ENCODE measurements around the gene DNAJC30.
"Not testable (repeated sequence)": the region's sequence is repeated elsewhere in the genome, so short reads cannot be mapped to it uniquely, and the experiment has no call there.

The DNAJC30 gene

DNA sequence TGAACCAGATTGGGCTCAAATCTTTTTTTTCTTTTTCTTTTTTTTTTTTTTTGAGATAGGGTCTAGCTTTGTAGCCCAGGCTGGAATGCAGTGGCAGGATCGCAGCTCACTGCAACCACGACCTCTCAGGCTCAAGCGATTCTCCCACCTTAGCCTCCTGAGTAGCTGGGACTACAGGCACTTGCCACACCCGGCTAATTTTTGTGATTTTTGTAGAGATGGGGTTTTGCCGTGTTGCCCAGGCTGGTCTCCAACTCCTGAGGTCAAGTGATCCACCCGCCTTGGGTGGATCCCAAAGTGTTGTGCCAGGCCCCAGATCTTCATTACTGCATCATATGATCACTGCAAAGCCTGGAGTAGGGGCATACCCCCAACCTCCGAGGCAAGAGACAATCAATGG is 2.8 kb downstream of the DNAJC30 start:
- DNase-seq: no peak

DNA sequence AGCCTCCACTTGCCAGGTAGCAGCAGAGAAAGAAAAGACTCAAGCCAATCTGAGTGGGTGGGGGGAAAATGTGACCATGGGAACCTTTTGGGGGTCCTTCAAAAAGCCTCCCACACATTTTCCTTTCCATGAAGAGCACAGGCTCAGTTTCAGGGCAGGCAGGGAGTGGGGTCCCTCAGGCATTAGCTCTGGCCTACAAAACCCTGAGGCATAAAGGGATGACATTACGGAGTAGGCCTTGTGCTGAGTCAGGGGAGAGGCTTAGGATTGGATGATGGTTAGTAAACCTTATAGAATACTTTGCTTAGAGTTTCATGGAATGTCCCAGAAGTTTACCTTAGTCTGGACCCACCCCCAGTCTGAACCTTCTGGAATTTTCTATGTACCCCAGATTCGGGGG is 3.5 kb downstream of the DNAJC30 start:
- no peak for DNase-seq

DNA sequence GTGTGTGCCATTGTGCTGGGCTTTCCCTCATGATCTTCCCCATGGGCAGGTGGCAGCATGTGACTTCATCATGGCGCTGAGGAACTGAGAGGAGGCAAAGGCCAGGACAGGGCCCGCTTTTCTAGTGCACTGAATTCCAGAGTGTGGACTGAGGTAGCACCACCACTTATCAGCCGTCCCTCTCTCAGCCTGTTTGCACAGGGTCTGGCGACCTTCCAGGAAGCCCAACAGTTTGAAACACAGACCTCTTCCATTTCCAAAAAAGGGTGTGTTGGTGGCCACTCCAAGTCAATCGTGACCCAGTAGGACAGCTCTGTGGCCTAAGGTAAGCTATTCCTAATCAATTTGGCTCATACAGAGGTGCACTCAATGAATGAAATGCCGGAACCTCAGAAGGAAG is 4.4 kb downstream of the DNAJC30 start:
- DNase-seq: no peak

DNA sequence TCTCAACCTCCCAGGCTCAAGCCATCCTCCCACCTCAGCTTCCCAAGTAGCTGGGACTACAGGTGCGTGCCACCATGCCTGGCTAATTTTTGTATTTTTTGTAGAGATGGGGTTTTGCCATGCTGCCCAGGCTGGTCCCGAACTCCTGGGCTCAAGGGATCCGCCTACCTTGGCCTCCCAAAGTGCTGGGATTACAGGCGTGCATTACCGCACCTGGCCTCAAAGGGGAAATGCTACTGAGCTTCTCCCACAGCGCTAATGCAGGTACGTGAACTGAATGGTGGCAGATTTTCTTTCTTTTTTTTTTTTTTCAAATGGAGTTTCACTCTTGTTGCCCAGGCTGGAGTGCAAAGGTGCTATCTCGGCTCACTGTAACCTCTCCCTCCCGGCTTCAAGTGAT is 7.2 kb downstream of the DNAJC30 start:
- DNase-seq: not testable (repeated sequence)

DNA sequence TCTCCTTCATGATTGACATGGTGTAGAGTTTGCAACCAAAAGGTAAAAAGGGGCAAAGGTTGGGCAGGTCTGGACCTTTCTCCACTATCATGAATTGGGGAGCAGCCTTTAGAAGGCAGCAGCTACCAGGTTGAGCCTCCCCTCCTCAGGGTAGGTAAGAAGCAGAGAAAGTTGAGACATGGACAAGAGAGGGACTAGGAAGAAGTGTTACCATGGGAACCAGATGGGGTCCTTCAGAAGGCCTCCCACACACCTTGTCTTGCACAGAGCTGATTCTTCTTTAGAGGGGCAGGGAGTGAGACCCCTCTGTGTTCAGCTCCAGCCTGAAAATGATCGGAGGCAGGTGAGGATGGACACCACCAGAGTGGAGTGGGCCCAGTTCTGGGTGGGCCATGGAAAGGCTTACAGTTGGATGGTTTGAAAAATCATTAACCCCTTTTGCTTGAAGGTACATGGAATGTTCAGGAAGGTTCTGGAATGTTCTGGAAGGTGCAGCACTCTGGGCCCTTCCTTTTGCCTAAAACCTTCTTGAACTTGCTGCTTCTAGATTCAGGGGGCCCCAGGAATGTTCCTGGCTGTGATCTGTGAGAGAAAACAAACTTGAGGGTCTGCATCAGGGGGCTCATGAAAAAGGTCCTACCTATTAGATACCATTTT is 8.7 kb downstream of the DNAJC30 start:
- no peak for DNase-seq

DNA sequence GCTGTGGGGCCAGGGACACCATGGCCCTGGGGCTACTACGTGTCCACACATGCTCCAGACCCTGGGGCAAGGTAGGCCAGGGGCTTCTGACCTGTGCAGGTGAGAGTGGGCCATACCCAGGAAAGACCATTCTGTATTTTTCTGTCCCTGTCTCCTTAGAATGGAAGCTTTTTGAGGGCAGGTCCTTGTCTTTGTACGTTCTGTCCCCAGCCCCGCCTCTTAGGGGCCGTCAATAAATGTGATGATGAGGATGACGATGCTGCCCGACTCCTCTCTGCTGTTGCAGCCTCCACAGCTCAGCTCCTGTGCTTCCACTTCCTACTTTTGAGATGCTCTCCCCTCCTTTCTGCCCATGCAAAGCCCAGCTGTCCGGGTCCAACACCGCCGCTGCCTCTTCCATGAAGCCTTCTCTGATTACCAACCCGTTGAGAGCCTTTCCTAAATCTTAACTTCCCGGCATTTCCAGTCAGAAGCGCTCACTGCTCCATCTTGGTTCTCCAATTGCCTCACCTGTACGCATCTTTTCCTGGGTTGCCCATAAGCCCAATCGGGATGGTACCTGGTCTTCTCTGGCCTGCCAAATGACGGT is 11.3 kb downstream of the DNAJC30 start:
- no peak for DNase-seq

DNA sequence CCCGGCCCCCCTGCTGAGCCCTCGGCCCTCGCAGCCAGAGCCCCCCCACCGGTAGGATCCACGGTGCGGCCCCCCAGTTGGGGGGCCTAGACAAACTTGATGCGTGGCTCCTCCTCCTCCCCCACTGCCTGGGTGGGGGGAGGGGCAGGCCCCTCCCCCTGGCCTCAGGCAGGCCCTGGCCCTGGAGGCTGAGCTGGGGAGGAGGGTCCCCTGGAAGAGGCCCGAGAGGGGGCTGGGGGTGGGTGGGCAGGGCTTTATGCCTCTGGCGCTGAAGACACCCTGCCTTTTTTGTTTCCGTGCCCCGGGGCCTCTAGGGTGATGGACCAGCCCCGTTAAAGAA is 12.0 kb downstream of the DNAJC30 start:
- DNase-seq: no peak

DNA sequence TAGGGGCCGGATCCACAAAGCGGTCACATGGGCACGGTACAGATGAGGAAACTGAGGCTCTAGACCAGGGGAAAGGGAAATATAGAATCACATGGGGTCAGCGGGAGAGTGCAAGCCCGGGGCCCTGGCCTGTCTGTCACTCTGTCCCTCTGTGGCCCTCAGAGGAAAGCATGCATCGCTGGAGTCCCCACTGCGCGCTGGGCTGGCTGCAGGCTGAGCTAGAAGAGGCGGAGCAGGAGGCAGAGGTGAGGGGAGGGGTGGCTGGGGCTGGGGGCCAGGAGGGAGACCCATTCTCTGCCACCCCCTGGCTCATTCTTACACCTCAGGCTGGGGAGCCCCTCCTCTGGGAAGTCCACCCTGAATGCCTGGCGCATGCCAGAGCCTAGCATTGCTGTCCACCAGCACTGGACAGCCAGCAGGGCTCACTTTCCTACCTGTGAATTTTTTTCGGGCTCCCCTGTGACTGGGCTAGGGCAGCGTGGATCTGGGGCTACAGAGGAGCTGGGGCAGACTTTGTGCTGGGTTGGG is 13.3 kb downstream of the DNAJC30 start:
- no peak for DNase-seq

DNA sequence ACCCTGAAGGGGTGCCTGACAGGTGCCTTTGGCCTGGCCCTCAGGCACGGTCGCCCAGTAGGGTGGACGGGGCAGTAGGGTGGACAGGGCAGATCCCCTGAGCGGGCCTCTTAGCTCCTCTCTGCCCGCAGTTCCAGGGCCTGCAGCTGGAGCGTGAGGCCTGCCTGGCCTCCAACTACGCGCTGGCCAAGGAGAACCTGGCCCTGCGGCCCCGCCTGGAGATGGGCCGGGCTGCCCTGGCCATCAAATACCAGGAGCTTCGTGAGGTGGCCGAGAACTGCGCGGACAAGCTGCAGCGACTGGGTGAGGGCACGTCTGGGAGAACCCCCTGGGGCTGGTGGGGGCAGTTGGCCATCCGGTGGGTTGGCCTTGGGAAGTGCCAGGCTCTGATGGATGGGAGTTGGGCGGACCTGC is 14.0 kb downstream of the DNAJC30 start:
- DNase-seq: no peak

DNA sequence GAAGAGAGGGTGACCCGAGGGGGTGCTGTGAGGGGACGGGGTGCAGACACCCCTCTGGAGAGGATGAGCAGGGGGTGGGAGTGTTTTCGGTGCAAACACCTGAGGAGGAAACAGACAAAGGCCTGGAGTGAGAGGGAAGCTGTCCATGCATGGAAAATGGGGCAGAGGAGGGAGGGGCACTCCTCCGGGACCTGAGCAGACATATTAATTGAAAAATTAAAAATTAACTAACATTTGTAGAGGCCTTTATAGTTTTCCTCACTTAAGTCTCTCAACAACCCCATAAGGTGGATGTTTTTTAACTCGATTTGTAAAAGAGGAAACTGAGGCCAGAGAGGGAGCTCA is 14.4 kb downstream of the DNAJC30 start:
- DNase-seq: no peak

DNA sequence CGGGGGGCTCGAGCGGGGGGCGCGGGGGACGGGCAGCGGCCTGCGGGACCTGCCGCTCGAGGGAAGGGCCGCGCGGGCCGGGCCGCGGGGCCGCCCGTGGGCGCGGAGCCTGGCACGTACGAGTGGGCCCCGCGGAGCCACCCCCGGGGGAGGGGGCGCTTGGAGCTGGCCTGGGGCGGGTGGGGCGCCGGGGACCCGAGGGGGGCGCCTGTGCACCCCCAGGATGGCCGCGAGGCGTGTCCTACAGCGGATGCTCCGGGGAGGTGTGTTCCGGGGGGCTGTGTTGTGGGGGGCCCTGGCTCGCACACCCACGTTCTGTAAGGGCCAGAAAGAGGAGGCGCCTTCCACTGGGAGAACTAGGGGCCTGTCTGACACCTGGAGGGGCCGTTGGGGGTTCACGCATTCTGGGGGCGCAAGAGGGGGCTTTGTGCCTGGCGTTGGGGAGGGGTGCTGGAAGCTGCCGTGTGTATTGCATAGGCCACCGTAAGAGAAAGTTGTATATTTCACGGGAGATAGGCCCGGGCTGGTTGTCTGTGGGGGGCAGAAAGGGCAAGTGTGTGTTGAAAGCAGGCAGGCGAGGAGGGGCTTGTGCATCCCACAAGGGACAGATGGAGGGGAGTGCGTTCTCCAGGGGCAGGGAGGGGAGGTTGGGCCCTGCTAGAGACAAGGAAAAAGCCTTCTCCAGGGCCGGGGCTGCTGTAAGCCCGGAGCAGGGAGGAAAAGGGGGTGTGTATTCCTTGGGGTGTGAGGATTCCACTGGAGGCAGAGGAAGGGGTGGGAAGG is 15.0 kb downstream of the DNAJC30 start:
- DNase-seq: no peak

DNA sequence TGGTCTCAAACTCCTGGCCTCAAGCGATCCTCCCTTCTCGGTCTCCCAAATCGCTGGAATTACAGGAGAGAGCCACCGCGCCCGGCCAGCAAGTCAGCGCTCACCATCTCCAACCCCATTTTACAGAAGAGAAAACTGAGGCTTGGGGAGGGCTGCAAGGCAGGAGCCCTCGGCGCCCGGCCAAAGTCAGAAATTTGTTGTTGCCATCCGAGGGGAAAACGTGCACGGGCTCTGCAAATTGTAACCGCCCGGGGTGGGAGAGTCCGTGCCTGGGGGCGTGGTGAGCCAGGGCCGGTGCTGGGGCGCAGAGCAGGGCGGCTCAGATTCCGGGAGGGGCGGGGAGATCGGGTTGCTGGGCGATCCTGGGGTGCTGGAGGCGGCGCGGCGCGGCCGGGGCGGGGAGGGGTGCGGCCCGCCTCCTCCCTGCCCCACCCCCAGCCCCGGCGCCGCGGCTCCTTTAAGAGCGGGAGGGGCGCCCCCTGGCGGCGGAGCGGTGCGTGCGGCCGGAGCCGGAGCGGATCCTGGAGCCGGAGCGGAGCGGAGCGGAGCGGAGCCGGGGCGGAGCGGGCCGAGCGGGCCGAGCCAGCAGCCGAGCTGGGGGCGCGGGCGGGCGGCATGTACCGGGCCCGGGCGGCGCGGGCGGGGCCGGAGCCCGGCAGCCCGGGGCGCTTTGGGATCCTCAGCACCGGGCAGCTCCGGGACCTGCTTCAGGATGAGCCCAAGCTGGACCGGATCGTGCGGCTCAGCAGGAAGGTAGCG is 15.7 kb downstream of the DNAJC30 start, which contains the start of gene VPS37D:
Gene VPS37D, plus strand, starts transcription at position 488 of the 759 bp plus-strand sequence. Its CDS starts 128 bp downstream, at position 616.
- DNase-seq: peak; percentile 95

DNA sequence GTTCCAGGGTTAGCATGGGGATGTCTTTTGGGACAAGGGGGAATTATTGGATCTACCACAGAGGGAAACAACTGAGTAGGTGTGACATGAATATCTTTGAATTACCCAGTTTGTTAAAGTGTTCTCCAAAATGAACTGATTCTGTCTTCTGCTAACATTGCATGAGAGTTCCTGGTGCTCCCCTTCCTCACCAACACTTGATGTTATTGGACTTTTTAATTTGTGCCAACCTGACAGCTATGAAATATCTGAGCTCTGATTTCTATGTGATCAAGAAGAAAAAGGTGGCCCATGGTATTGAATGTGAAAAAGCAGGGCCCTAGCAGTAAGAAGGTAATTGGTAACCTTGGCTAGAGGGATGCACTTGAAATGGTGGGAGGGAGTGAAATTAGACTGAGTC is 20.2 kb downstream of the DNAJC30 start:
- no peak for DNase-seq

DNA sequence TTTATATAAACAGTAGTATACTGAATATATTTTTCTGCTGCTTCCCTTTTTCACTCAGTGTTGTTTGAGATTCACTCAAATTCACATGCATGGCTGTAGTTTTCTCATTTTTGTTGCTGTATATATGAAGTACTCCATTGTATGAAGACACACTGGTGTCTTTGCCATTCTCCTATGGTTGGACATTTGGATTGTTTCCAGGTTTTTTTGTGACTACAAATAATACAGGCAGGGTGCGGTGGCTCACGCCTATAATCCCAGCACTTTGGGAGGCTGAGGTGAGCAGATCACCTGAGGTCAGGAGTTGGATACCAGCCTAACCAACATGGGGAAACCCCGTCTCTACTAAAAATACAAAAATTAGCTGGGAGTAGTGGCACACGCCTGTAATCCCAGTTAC is 22.7 kb downstream of the DNAJC30 start:
- DNase-seq: not testable (repeated sequence)

DNA sequence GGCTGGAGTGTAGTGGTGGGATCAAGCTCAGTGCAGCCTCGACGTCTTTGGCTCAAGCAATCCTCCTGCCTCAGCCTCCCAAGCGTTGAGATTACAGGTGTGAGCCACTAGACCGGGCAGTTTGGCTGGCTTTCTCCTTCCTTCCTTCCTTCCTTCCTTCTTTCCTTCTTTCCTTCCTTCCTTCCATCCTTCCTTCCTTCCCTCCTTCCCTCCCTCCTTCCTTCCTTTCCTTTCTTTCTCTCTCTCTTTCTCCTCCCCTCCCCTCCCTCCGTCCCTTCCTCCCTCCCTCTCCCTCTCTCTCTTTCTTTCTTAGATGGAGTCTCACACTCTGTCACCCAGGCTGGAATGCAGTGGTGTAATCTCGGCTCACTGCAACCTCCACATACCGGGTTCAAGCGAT is 23.3 kb downstream of the DNAJC30 start:
- no peak for DNase-seq

DNA sequence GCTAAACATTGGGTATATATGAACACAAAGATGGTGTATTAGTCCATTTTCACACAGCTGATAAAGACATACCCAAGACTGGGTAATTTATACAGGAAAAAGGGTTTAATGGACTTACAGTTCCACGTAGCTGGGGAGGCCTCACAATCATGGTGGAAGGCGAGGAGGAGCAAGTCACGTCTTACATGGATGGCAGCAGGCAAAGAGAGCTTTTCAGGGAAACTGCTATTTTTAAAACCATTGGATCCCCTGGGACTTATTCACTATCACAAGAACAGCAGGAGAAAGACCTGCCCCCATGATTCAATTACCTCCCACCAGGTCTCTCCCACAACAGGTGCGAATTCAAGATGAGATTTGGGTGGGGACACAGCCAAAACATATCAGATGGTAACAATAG is 27.9 kb downstream of the DNAJC30 start:
- not testable (repeated sequence) for DNase-seq

DNA sequence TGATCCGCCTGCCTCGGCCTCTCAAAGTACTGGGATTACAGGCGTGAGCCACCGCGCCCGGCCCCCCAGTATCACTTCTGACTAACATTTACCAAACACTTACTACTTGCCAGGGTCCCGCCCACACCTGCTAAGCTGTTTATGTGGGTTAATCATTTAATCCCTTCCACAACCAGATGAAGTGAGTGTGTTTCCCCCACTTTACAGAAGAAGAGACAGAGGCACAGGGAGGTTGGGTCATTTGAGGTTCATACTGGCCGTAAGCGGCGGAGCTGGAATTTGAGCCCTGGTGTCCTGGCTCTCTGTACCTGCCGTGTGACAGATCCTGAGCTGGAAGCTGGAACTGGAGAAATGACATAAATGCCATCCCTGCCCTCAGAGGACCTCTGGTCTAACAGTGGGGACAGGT is 30.7 kb downstream of the DNAJC30 start:
- no peak for DNase-seq

DNA sequence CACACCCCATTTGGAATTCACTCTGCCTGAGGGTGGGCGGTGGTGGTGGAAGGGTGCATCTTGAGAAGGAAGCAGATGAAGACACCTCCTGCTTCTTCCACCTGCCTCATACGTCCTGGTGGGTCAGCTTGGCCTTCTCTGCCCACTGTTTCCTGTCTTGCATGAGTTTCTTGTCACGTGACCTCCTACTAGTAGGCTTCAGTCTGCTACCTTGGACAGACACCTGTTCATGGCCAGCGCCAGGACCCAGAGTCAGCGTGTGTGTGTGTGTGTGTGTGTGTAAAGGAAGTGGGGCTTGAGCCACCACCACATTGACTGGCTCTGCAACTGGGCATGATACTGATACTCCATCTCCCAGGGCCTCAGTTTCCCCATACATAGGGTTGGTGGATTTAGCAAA is 32.7 kb downstream of the DNAJC30 start:
- DNase-seq: no peak

DNA sequence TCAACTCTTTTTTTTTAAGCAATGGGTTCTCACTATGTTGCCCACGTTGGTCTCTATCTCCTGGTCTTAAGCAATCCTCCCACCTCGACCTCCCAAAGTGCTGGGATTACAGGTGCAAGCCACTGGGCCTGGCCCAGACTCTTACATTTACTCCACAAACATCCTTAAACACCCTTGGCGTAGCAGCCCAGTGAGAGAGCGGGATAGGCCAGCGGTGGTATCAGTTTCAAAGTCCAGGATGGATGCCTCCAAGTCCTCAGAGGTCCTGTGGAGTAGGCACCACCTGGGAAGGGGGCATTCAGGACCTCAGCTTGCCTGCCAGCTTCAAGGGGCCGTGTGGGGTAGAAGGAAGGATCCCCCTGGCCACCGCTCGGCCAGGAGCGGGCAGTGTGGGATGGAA is 33.7 kb downstream of the DNAJC30 start:
- DNase-seq: no peak

DNA sequence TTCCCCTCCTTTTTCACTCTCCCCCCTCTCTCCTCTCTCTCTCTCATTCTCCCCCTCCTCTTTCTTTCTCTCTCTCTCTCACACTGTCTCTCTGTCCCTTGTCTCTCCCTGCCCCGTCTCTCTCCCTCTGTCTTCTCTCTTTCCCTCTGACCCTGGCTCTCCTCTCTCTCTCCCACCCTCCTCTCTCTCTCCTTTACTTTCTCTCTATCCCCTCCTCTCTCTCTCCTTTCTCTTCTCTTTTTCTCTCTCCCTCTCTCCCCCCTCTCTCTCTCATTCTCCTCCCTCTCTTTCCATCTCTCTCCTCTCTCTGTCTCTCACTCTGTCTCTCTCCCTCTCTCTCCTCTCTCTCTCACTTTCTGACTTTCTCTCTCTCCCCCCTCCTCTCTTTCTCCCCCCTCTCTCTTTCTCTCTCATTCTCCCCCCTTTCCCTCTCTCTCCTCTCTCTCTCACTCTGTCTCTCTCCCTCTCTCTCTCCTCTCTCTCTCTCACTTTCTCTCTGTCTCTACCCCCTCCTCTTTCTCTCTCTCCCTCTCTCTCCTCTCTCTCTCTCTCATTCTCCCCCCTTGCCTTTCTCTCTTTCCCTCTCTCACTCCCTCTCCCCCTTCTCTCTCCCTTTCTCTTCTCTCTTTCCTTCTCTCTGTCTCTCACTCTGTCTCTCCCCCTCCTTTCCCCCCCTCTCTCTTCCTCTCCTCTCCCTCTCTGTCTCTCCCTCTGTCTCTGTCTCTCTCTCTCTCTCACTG is 34.5 kb downstream of the DNAJC30 start:
- no peak for DNase-seq

DNA sequence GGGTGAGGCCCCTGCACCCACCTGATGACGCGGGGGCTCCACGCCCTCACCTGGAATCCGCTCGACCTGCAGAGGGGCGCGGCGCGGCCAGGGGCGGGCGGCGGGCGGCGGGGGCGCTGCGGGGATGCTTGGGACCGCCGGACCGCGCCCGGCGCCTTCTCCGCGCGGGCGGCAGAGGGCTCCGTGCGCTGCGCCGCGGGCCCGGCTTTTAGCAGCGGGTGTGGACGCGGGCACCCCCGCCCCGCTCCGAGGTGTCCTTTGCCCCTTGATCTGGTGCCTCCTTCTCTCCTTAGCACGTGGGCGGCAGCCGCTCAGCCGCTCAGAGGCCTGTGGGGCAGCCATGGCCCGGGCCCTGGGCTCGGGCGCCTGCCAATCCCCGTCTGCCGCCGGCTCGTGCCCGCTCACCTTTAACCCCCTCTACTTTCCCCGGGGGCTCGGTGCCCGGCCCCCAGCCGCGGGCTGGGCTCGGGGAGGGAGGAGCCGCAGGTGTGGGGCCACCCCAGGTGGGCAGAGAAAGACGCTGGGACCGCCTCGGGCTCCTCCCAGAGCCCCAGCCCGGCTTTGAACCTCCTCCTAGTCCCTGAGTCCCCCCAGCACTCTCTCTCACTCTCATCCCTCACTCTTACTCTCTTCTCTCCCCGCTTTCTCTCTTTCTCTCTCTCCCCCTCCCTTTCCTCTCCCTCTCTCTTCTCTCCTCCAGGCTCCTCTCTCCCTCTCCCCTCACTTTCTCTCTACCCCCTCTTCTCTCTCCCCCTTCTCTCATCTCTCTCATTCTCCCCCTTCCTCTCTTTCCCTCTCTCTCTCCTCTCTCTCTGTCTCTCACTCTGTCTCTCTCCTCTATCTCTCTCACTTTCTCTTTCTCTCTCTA is 35.3 kb downstream of the DNAJC30 start:
- DNase-seq: peak; percentile 37

Measured in CD4-positive, alpha-beta T cell treated with Interleukin-6 for 4 hours (primary cell).